ENCODE data around the gene FGD6. TPM values are rescaled to one million over a fixed set of nuclear protein-coding genes. Genes with fewer than 3 reads are reported as not detected.
"Not testable (repeated sequence)": the region's sequence is repeated elsewhere in the genome, so short reads cannot be mapped to it uniquely, and the experiment has no call there.

The FGD6 gene
- total RNA-seq, 1 experiment from 2014 or later: 28.3 TPM

- DNase-seq (ENCODE audit: low read depth, low spot score) (no peak), ATAC-seq (no peak)
- TF ChIP-seq, protein P1, sequence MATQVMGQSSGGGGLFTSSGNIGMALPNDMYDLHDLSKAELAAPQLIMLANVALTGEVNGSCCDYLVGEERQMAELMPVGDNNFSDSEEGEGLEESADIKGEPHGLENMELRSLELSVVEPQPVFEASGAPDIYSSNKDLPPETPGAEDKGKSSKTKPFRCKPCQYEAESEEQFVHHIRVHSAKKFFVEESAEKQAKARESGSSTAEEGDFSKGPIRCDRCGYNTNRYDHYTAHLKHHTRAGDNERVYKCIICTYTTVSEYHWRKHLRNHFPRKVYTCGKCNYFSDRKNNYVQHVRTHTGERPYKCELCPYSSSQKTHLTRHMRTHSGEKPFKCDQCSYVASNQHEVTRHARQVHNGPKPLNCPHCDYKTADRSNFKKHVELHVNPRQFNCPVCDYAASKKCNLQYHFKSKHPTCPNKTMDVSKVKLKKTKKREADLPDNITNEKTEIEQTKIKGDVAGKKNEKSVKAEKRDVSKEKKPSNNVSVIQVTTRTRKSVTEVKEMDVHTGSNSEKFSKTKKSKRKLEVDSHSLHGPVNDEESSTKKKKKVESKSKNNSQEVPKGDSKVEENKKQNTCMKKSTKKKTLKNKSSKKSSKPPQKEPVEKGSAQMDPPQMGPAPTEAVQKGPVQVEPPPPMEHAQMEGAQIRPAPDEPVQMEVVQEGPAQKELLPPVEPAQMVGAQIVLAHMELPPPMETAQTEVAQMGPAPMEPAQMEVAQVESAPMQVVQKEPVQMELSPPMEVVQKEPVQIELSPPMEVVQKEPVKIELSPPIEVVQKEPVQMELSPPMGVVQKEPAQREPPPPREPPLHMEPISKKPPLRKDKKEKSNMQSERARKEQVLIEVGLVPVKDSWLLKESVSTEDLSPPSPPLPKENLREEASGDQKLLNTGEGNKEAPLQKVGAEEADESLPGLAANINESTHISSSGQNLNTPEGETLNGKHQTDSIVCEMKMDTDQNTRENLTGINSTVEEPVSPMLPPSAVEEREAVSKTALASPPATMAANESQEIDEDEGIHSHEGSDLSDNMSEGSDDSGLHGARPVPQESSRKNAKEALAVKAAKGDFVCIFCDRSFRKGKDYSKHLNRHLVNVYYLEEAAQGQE (IDR thresholded peaks at IDR 0.05; ENCODE audit: insufficient read depth in 1 of 2, low read depth in 2 of 2, low read length in 1 of 2): no peak
- TF ChIP-seq, protein P2, sequence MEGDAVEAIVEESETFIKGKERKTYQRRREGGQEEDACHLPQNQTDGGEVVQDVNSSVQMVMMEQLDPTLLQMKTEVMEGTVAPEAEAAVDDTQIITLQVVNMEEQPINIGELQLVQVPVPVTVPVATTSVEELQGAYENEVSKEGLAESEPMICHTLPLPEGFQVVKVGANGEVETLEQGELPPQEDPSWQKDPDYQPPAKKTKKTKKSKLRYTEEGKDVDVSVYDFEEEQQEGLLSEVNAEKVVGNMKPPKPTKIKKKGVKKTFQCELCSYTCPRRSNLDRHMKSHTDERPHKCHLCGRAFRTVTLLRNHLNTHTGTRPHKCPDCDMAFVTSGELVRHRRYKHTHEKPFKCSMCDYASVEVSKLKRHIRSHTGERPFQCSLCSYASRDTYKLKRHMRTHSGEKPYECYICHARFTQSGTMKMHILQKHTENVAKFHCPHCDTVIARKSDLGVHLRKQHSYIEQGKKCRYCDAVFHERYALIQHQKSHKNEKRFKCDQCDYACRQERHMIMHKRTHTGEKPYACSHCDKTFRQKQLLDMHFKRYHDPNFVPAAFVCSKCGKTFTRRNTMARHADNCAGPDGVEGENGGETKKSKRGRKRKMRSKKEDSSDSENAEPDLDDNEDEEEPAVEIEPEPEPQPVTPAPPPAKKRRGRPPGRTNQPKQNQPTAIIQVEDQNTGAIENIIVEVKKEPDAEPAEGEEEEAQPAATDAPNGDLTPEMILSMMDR (IDR thresholded peaks at IDR 0.05): no peak
- TF ChIP-seq SIN3A (IDR thresholded peaks at IDR 0.05; ENCODE audit: borderline replicate concordance, insufficient read depth, low read depth, low read length) (no peak), POLR2AphosphoS5 (IDR thresholded peaks at IDR 0.05; ENCODE audit: low read depth, low read length) (no peak), TCF7L2 (IDR thresholded peaks at IDR 0.05; ENCODE audit: low read depth, low read length) (no peak)
- no peaks in the 10 kb centered on the region for H3K27me3 ChIP-seq (ENCODE audit: control insufficient read depth, insufficient read depth, low read length)
- no peak overlapping the region for H3K4me3 ChIP-seq (ENCODE audit: low read depth in 2 of 2, low read length in 2 of 2)
- no peak overlapping the region for H3K27ac ChIP-seq (ENCODE audit: low read length)
- POLR2A ChIA-PET: no interaction called here
- no TSS peak for BruUV-seq (replicated peaks)
- no peaks in the 10 kb centered on the region for H3K9me3 ChIP-seq (ENCODE audit: control insufficient read depth, insufficient read depth, low read depth, low read length)
- CTCF ChIA-PET: no interaction called here
- no peaks in the 10 kb centered on the region; the same call in 1 of the 2 replicates for H3K4me1 ChIP-seq (ENCODE audit: control insufficient read depth, insufficient read depth, low read length)
- intact Hi-C loops (cut with micrococcal nuclease; ENCODE audit: unreplicated experiment): no loop called here
- in situ Hi-C loops (cut with HindIII; ENCODE audit: low pct_unique_long_range_greater_than_20kb, low sequenced_read_pairs): no loop called here
- H3K36me3 ChIP-seq (ENCODE audit: control insufficient read depth, insufficient read depth, low read length): no peaks in the 10 kb centered on the region
Measured at GRCh38 chr12:95240556-95240955, 23.3 kb upstream of the FGD6 start.

DNA sequence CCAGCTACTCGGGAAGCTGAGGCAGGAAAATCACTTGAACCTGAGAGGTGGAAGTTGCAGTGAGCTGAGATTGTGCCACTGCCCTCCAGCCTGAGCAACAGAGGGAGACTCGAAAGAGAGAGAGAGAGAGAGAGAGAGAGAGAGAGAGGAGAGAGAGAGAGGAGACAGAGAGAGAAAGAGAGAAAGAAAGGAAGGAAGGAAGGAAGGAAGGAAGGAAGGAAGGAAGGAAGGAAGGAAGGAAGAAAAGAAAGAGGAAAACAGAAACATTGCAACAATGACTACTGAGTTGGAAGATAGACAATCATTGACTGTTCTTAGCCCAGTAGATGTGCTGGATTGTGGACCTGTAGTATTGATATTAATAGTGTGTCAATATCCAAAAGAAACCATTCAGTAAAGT is 22.6 kb upstream of the FGD6 start:
- CTCF ChIA-PET; POLR2A ChIA-PET; H3K4me1 ChIP-seq (ENCODE audit: control insufficient read depth, insufficient read depth, low read length); in situ Hi-C loops (cut with HindIII; ENCODE audit: low pct_unique_long_range_greater_than_20kb, low sequenced_read_pairs); intact Hi-C loops (cut with micrococcal nuclease; ENCODE audit: unreplicated experiment); H3K27me3 ChIP-seq (ENCODE audit: control insufficient read depth, insufficient read depth, low read length); ATAC-seq; H3K4me3 ChIP-seq (ENCODE audit: low read depth in 2 of 2, low read length in 2 of 2); H3K9me3 ChIP-seq (ENCODE audit: control insufficient read depth, insufficient read depth, low read depth, low read length); BruUV-seq (replicated peaks); H3K27ac ChIP-seq (ENCODE audit: low read length); DNase-seq (ENCODE audit: low read depth, low spot score); H3K36me3 ChIP-seq (ENCODE audit: control insufficient read depth, insufficient read depth, low read length): not testable (repeated sequence)

- TF ChIP-seq TCF7L2 (IDR thresholded peaks at IDR 0.05; ENCODE audit: low read depth, low read length) (no peak), POLR2AphosphoS5 (IDR thresholded peaks at IDR 0.05; ENCODE audit: low read depth, low read length) (no peak), SIN3A (IDR thresholded peaks at IDR 0.05; ENCODE audit: borderline replicate concordance, insufficient read depth, low read depth, low read length) (no peak)
- TF ChIP-seq, protein P1 (IDR thresholded peaks at IDR 0.05; ENCODE audit: insufficient read depth in 1 of 2, low read depth in 2 of 2, low read length in 1 of 2): no peak
- TF ChIP-seq, protein P2 (IDR thresholded peaks at IDR 0.05): no peak
- no peak overlapping the region for H3K4me3 ChIP-seq (ENCODE audit: low read depth in 2 of 2, low read length in 2 of 2)
- no peaks in the 10 kb centered on the region for H3K36me3 ChIP-seq (ENCODE audit: control insufficient read depth, insufficient read depth, low read length)
- no peaks in the 10 kb centered on the region; the same call in 1 of the 2 replicates for H3K4me1 ChIP-seq (ENCODE audit: control insufficient read depth, insufficient read depth, low read length)
- in situ Hi-C loops (cut with HindIII; ENCODE audit: low pct_unique_long_range_greater_than_20kb, low sequenced_read_pairs): no loop called here
- no peak overlapping the region for H3K27ac ChIP-seq (ENCODE audit: low read length)
- CTCF ChIA-PET: no interaction called here
- ATAC-seq (no peak), DNase-seq (ENCODE audit: low read depth, low spot score) (no peak)
- BruUV-seq (replicated peaks): TSS peak; percentile 39
- intact Hi-C loops (cut with micrococcal nuclease; ENCODE audit: unreplicated experiment): no loop called here
- no peaks in the 10 kb centered on the region for H3K9me3 ChIP-seq (ENCODE audit: control insufficient read depth, insufficient read depth, low read depth, low read length)
- no peaks in the 10 kb centered on the region for H3K27me3 ChIP-seq (ENCODE audit: control insufficient read depth, insufficient read depth, low read length)
- POLR2A ChIA-PET: no interaction called here
Measured at GRCh38 chr12:95239216-95239615, 21.9 kb upstream of the FGD6 start.

Data from Panc1 (cell line).